K562 (cell line): ENCODE measurements around the gene NENF. TPM values are rescaled to one million over a fixed set of nuclear protein-coding genes. Genes with fewer than 3 reads are reported as not detected.

ENCODE experiments used
- EGR1 ChIP-seq: fragments of 450-650 bp; conservative IDR thresholded peaks from 2 replicates; pipeline ENCODE4 v1.6.1; 2017; ENCODE audit warnings: mild to moderate bottlenecking
- EZH2 ChIP-seq: IDR thresholded peaks from 2 replicates; pipeline ENCODE4 v1.6.1; 2012; ENCODE audit warnings: low read depth, mild to moderate bottlenecking, inconsistent platforms, low read length, borderline replicate concordance
- NCOA6 ChIP-seq: fragments of 450-650 bp; IDR thresholded peaks from 2 replicates; pipeline ENCODE4 v1.6.1; 2017; ENCODE audit warnings: mild to moderate bottlenecking
- NFIC ChIP-seq: fragments of 450-650 bp; IDR thresholded peaks from 2 replicates; pipeline ENCODE4 v1.6.1; 2017; ENCODE audit warnings: mild to moderate bottlenecking, inconsistent platforms
- PRPF4 ChIP-seq: fragments of 200-400 bp; formaldehyde crosslinking; IDR thresholded peaks from one replicate; pipeline ENCODE4 v1.6.1; 2017; ENCODE audit warnings: low read length, low read depth, mild to moderate bottlenecking; ENCODE audit not compliant: insufficient read depth, poor library complexity, severe bottlenecking
- RBM22 ChIP-seq: fragments of 200-400 bp; formaldehyde crosslinking; IDR thresholded peaks from 2 replicates; pipeline ENCODE4 v1.6.1; 2018; ENCODE audit warnings: low read length, low read depth; ENCODE audit not compliant: poor library complexity, severe bottlenecking
- SMARCC2 ChIP-seq: fragments of 450-650 bp; IDR thresholded peaks from 2 replicates; pipeline ENCODE4 v1.6.1; 2017; ENCODE audit warnings: antibody characterized with exemption, moderate library complexity, mild to moderate bottlenecking, low read depth
- SREBF1 ChIP-seq: fragments of 150-350 bp; IDR thresholded peaks from 2 replicates; pipeline ENCODE4 v1.6.1; 2014; ENCODE audit warnings: antibody characterized with exemption, low read depth, low read length, borderline replicate concordance
- THAP12 ChIP-seq: fragments of 250-450 bp; sonication (Bioruptor Pico); IDR thresholded peaks from 2 replicates; pipeline ENCODE4 v1.9.0; 2021; ENCODE audit warnings: mild to moderate bottlenecking, inconsistent platforms
- YBX1 ChIP-seq: fragments of 450-650 bp; IDR thresholded peaks from 2 replicates; pipeline ENCODE4 v1.7.1; 2016; ENCODE audit warnings: mild to moderate bottlenecking
- ZFP91 ChIP-seq: sonication (generic); formaldehyde crosslinking; IDR thresholded peaks from 2 replicates; pipeline ENCODE4 v1.8.0; 2022; ENCODE audit warnings: mild to moderate bottlenecking, missing genetic modification reagents
- ZNF644 ChIP-seq: fragments of 200-800 bp; sonication (Bioruptor generic); IDR thresholded peaks from 2 replicates; pipeline ENCODE4 v1.6.1; 2016; ENCODE audit warnings: low read depth, missing genetic modification characterization, missing compliant biosample characterization
- ZNF830 ChIP-seq: fragments of 250-450 bp; sonication (Bioruptor Pico); IDR thresholded peaks from 2 replicates; pipeline ENCODE4 v1.5.0; 2021; ENCODE audit warnings: mild to moderate bottlenecking
- polyA plus RNA-seq, 8 experiments: library from polyadenylated mRNA; depleted of rRNA in 4 of 8; stranded (reverse) in 5 of 8; unstranded in 3 of 8; fragments of >200 nt; fragmentation: Nextera tagmentation in 2 of 8; fragmentation: Illumina TruSeq in 1 of 8; extraction: Ambion mirVana in 2 of 8; extraction: Trizol in 1 of 8; gene quantifications; 2 replicates each; pipeline versions ENCODE4 v1.2.1 to v1.2.3, GENCODE V29; 2011 to 2014; ENCODE audit warnings: inconsistent platforms in 1 of 8, missing spikeins in 1 of 8
- total RNA-seq, 7 experiments: library from RNA; depleted of rRNA in 6 of 7; stranded (reverse); fragments of >200 nt in 6 of 7; fragmentation: Illumina TruSeq in 2 of 7; extraction: Trizol in 2 of 7; gene quantifications; 2 replicates each; pipeline versions ENCODE4 v1.2.1 to v1.2.3, GENCODE V29; 2011 to 2021; ENCODE audit warnings: low replicate concordance in 1 of 7
- TF ChIP-seq, protein P1 (sequence below): sonication (generic); formaldehyde crosslinking; IDR thresholded peaks from 2 replicates; pipeline ENCODE4 v1.8.0; 2023; ENCODE audit warnings: mild to moderate bottlenecking, missing genetic modification reagents
- TF ChIP-seq, protein P2 (sequence below): fragments of 250-450 bp; sonication (Bioruptor Pico); IDR thresholded peaks from 2 replicates; pipeline ENCODE4 v1.5.0; 2021; ENCODE audit warnings: mild to moderate bottlenecking, borderline replicate concordance
- TF ChIP-seq, protein P3 (sequence below): fragments of 450-650 bp; IDR thresholded peaks from 2 replicates; pipeline ENCODE4 v1.7.1; 2018; ENCODE audit warnings: mild to moderate bottlenecking, low read depth; ENCODE audit not compliant: partially characterized antibody

NENF gene
- total and polyA plus RNA-seq, 9 of the 15 experiments (the other 6 are each of a cell fraction or from before 2014, with no cell fraction given) = 6.1 to 100 (median 72.8) TPM

DNA sequence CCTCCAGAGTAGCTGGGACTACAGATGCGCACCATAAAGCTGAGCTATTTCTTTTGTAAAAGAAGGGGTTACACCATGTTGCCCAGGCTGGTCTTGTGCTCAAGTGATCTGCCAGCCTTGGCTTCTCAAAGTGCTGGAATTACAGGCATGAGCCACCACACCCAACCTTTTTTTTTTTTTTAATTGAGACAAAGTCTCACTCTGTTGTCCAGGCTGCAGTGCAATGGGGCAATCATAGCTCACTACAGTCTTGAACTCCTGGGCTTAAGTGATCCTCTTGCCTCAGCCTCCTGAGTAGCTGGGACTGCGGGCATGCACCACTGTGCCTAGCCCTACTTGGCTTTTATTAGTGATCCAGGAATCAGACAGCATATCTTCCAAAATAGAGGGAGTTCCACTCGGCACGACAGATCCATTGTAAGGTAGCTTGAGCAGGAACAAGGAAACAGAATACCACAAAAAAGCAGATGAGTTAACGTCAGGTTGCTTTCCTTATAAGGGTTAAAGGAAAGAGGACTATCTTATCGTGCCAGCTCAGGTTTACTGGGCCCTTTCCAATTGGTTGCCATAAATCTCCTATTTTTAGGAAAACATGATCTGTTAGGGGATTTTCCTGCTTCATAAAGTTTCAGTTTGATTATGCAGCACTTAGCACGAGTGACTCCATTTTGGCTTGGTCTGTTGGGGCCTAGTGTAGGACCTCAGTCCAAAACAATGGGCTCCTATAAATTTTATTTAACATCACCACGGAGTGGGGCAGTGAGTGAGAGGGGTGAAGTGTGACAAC, 45.2 kb downstream of the NENF start (continued):
- no peak for TF ChIP-seq PRPF4
- TF ChIP-seq ZNF644 (tag) = peak; percentile 99
- no peak for TF ChIP-seq NCOA6
- TF ChIP-seq NFIC = no peak
- TF ChIP-seq SMARCC2 = no peak
- TF ChIP-seq EGR1 = no peak
- TF ChIP-seq, protein P1, sequence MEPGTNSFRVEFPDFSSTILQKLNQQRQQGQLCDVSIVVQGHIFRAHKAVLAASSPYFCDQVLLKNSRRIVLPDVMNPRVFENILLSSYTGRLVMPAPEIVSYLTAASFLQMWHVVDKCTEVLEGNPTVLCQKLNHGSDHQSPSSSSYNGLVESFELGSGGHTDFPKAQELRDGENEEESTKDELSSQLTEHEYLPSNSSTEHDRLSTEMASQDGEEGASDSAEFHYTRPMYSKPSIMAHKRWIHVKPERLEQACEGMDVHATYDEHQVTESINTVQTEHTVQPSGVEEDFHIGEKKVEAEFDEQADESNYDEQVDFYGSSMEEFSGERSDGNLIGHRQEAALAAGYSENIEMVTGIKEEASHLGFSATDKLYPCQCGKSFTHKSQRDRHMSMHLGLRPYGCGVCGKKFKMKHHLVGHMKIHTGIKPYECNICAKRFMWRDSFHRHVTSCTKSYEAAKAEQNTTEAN (CRISPR knock-in tag) = no peak
- TF ChIP-seq EZH2 = no peak
- 0 out of 2 replicates have a peak, but pooled peaks have one; percentile 30 for TF ChIP-seq ZFP91 (CRISPR knock-in tag)
- TF ChIP-seq, protein P2, sequence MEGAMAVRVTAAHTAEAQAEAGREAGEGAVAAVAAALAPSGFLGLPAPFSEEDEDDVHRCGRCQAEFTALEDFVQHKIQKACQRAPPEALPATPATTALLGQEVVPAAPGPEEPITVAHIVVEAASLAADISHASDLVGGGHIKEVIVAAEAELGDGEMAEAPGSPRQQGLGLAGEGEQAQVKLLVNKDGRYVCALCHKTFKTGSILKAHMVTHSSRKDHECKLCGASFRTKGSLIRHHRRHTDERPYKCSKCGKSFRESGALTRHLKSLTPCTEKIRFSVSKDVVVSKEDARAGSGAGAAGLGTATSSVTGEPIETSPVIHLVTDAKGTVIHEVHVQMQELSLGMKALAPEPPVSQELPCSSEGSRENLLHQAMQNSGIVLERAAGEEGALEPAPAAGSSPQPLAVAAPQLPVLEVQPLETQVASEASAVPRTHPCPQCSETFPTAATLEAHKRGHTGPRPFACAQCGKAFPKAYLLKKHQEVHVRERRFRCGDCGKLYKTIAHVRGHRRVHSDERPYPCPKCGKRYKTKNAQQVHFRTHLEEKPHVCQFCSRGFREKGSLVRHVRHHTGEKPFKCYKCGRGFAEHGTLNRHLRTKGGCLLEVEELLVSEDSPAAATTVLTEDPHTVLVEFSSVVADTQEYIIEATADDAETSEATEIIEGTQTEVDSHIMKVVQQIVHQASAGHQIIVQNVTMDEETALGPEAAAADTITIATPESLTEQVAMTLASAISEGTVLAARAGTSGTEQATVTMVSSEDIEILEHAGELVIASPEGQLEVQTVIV (CRISPR knock-in tag) = peak; percentile 82
- no peak for TF ChIP-seq YBX1
- TF ChIP-seq RBM22 = no peak
- no peak for TF ChIP-seq SREBF1
- TF ChIP-seq THAP12 (CRISPR knock-in tag) = no peak
- TF ChIP-seq, protein P3, sequence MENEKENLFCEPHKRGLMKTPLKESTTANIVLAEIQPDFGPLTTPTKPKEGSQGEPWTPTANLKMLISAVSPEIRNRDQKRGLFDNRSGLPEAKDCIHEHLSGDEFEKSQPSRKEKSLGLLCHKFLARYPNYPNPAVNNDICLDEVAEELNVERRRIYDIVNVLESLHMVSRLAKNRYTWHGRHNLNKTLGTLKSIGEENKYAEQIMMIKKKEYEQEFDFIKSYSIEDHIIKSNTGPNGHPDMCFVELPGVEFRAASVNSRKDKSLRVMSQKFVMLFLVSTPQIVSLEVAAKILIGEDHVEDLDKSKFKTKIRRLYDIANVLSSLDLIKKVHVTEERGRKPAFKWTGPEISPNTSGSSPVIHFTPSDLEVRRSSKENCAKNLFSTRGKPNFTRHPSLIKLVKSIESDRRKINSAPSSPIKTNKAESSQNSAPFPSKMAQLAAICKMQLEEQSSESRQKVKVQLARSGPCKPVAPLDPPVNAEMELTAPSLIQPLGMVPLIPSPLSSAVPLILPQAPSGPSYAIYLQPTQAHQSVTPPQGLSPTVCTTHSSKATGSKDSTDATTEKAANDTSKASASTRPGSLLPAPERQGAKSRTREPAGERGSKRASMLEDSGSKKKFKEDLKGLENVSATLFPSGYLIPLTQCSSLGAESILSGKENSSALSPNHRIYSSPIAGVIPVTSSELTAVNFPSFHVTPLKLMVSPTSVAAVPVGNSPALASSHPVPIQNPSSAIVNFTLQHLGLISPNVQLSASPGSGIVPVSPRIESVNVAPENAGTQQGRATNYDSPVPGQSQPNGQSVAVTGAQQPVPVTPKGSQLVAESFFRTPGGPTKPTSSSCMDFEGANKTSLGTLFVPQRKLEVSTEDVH = no peak
- TF ChIP-seq ZNF830 = 0 out of 2 replicates have a peak, but pooled peaks have one; percentile 42
